ENCODE measurements around the gene RRP36. TPM values are rescaled to one million over a fixed set of nuclear protein-coding genes. Genes with fewer than 3 reads are reported as not detected.
A peak's percentile ranks its signal among the peaks of the same experiment; 100 is the strongest.

RRP36 gene
- total and polyA plus RNA-seq, 2 of the 8 experiments (the other 6 are each of a cell fraction or from before 2014, with no cell fraction given): 33.9 to 92.3 TPM

DNA sequence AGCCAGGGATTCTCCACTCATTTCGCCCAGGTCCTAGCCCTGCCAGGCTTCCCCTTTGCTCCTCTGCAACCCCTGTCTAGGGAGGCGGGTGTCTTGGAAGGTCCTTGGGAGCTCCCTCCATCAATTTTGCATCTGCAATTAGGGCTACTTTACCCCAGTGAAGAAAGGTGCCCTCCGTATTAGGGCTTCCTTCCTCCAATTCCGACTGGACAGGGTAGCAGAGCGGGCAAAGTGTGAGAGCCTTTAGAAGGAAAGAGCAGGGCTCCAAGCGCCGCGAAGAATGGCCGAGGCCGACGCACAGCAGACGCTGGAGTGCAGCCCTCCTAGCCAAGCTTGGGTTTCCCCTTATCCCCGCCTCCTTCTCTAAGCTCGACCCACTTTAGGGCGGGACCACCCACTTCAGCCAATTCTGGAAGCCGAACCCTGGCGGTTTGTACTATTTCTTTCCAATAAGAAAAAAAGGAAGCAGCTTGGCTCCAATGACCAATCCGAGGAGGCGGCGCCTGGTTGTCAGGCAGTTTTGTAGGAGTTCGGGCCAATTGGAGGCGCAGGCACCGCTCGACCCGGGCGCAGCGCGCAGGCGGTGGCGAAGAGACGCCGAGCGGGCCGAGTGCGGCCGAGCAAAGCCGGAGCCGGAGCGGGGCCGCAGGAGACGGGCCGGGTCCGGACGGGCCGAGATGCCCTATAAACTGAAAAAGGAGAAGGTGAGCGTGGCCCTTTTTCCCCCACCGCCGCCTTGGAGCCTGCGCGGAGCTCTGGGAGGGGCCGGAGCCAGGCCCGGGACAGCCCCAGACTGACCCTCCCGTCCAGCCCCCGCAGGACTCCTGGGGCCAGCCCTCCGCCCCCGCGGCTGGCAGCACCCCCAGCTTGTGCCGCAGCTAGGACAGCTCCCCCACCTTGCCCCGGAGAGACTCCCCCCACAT is 37.2 kb upstream of the RRP36 start, which contains the start of gene PPP2R5D (continued):
- no peak for TF ChIP-seq FOSL1 (IDR thresholded peaks at IDR 0.05; ENCODE audit: insufficient read depth, low read depth, low read length)
- 0 out of 4 replicates have a peak, but pooled peaks of 1 of the 2 experiments have one; percentile 19 for TF ChIP-seq SIN3A (conservative IDR thresholded peaks at IDR 0.05 in 1 of 2, IDR thresholded peaks at IDR 0.05 in 1 of 2; ENCODE audit: low read depth in 1 of 2, low read length in 2 of 2)
- peak; percentile 91 for TF ChIP-seq TBP (IDR thresholded peaks at IDR 0.05; ENCODE audit: low read depth, low read length)
- TF ChIP-seq, protein P1, sequence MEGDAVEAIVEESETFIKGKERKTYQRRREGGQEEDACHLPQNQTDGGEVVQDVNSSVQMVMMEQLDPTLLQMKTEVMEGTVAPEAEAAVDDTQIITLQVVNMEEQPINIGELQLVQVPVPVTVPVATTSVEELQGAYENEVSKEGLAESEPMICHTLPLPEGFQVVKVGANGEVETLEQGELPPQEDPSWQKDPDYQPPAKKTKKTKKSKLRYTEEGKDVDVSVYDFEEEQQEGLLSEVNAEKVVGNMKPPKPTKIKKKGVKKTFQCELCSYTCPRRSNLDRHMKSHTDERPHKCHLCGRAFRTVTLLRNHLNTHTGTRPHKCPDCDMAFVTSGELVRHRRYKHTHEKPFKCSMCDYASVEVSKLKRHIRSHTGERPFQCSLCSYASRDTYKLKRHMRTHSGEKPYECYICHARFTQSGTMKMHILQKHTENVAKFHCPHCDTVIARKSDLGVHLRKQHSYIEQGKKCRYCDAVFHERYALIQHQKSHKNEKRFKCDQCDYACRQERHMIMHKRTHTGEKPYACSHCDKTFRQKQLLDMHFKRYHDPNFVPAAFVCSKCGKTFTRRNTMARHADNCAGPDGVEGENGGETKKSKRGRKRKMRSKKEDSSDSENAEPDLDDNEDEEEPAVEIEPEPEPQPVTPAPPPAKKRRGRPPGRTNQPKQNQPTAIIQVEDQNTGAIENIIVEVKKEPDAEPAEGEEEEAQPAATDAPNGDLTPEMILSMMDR (IDR thresholded peaks at IDR 0.05; ENCODE audit: control extremely low read depth in 1 of 3, insufficient read depth in 1 of 3, low read depth in 1 of 3, low read length in 3 of 3): no peak
- TF ChIP-seq POU5F1 (IDR thresholded peaks at IDR 0.05; ENCODE audit: low read depth, low read length): no peak
- TF ChIP-seq EGR1 (IDR thresholded peaks at IDR 0.05; ENCODE audit: borderline replicate concordance, low read depth, low read length): 0 out of 2 replicates have a peak, but pooled peaks have one; percentile 54
- TF ChIP-seq POLR2A (IDR thresholded peaks at IDR 0.05; ENCODE audit: control extremely low read depth in 1 of 2, low read depth in 2 of 2, low read length in 2 of 2): peak; percentile 81 to 96
- TF ChIP-seq CREB1 (IDR thresholded peaks at IDR 0.05): peak; percentile 59; the same call in 1 of the 2 replicates
- no peak for TF ChIP-seq BACH1 (IDR thresholded peaks at IDR 0.05; ENCODE audit: low read length)
